Panc1 (cell line): ENCODE results near the gene POLN. TPM values are rescaled to one million over a fixed set of nuclear protein-coding genes. Genes with fewer than 3 reads are reported as not detected.

Experiments
- ATAC-seq: fragments of 200-7000 bp; cut with Tn5 transposase; 2 replicates; pipeline ENCODE4 v1.9.1; 2020; ENCODE audit warnings: mild to moderate bottlenecking, moderate library complexity
- BruUV-seq: library from RNA; stranded (reverse); fragments of 400-500 nt; replicated peaks from 2 replicates; lab custom pipeline; 2021; lab: Mats Ljungman, UMichigan
- CTCF ChIA-PET: fragments of 300-600 bp; sonication (Branson Sonifier 250); formaldehyde crosslinking; loops from one replicate; lab custom pipeline; 2022; ENCODE audit warnings: antibody characterized with exemption; lab: Charles Lee
- POLR2A ChIA-PET: fragments of 300-600 bp; sonication (Branson Sonifier 250); formaldehyde crosslinking; loops from one replicate; lab custom pipeline; 2022; ENCODE audit warnings: antibody characterized with exemption; lab: Charles Lee
- DNase-seq: peaks from one replicate; pipeline ENCODE4 v3.0.0-alpha.2; 2010; ENCODE audit warnings: low read depth, low spot score
- H3K27ac ChIP-seq: 2 replicates; pipeline ENCODE4 v1.5.1; 2011; ENCODE audit warnings: mild to moderate bottlenecking, low read length, inconsistent platforms
- H3K27me3 ChIP-seq: fragments of 200-500 bp; sonication (Bioruptor generic); 2 replicates; pipeline ENCODE4 v1.6.0; 2014; ENCODE audit warnings: low read length, inconsistent platforms; ENCODE audit not compliant: control insufficient read depth, insufficient read depth
- H3K36me3 ChIP-seq: fragments of 200-500 bp; sonication (Bioruptor generic); 2 replicates; pipeline ENCODE4 v1.5.1; 2014; ENCODE audit warnings: inconsistent platforms, mild to moderate bottlenecking, low read length, moderate library complexity; ENCODE audit not compliant: control insufficient read depth, insufficient read depth
- H3K4me1 ChIP-seq: 2 replicates; pipeline ENCODE4 v1.5.1; 2011; ENCODE audit warnings: inconsistent platforms, mild to moderate bottlenecking, low read length, moderate library complexity; ENCODE audit not compliant: control insufficient read depth, insufficient read depth
- H3K4me3 ChIP-seq, 2 experiments: 2 replicates each; pipeline ENCODE4 v1.5.1; 2011 to 2012; ENCODE audit warnings: low read depth in 2 of 2, low read length in 2 of 2, mild to moderate bottlenecking in 2 of 2, inconsistent platforms in 1 of 2, moderate library complexity in 1 of 2
- H3K9me3 ChIP-seq: fragments of 200-500 bp; sonication (Bioruptor generic); 2 replicates; pipeline ENCODE4 v1.5.1; 2014; ENCODE audit warnings: low read depth, mild to moderate bottlenecking, inconsistent platforms, low read length, moderate library complexity; ENCODE audit not compliant: control insufficient read depth, insufficient read depth
- CTCF ChIP-seq: fragments of 450-650 bp; IDR thresholded peaks from 2 replicates; pipeline ENCODE4 v1.5.1; 2017; ENCODE audit warnings: mild to moderate bottlenecking
- POLR2AphosphoS5 ChIP-seq: IDR thresholded peaks from 2 replicates; pipeline ENCODE4 v1.6.1; 2012; ENCODE audit warnings: mild to moderate bottlenecking, low read depth, low read length, moderate library complexity
- REST ChIP-seq, 2 experiments: IDR thresholded peaks; 2 replicates each; pipeline ENCODE4 v1.6.1; 2011 to 2012; ENCODE audit warnings: low read depth in 2 of 2, control low read depth in 1 of 2, low read length in 1 of 2, mild to moderate bottlenecking in 1 of 2, moderate library complexity in 1 of 2; ENCODE audit not compliant: insufficient read depth in 1 of 2
- SIN3A ChIP-seq: IDR thresholded peaks from 2 replicates; pipeline ENCODE4 v1.6.1; 2012; ENCODE audit warnings: low read depth, mild to moderate bottlenecking, low read length, moderate library complexity, borderline replicate concordance; ENCODE audit not compliant: insufficient read depth
- TCF7L2 ChIP-seq: IDR thresholded peaks from 2 replicates; pipeline ENCODE4 v1.6.1; 2011; ENCODE audit warnings: mild to moderate bottlenecking, low read depth, low read length, inconsistent platforms
- in situ Hi-C: cut with HindIII; loops from 2 replicates; pipeline ENCODE4 v1.10.0; 2016; ENCODE audit warnings: low sequenced_read_pairs, low pct_unique_long_range_greater_than_20kb
- intact Hi-C: fragments of 100-400 bp; cut with micrococcal nuclease; formaldehyde crosslinking; loops from one replicate; pipeline ENCODE4 v1.10.0; 2022; ENCODE audit not compliant: unreplicated experiment
- total RNA-seq: library from RNA; stranded (reverse); gene quantifications from one replicate; pipeline ENCODE4 v1.2.1, GENCODE V29; 2021; ENCODE audit not compliant: unreplicated experiment

Gene POLN
- total RNA-seq, 1 experiment from 2014 or later = 4.3 TPM

GRCh38 chr4:2266821-2267220 lies 24.9 kb upstream of the POLN start:
- BruUV-seq = no TSS peak
- in situ Hi-C loops (no loop called here), intact Hi-C loops (no loop called here)
- DNase-seq (no peak), ATAC-seq (no peak)
- no peak overlapping the region for H3K4me3 ChIP-seq
- H3K27ac ChIP-seq = no peak overlapping the region
- H3K27me3 ChIP-seq = no peaks in the 10 kb centered on the region
- CTCF ChIA-PET = no interaction called here
- POLR2A ChIA-PET = no interaction called here
- H3K9me3 ChIP-seq = no peaks in the 10 kb centered on the region
- H3K4me1 ChIP-seq = peaks cover 5% of the 10 kb centered on the region; the same call in 1 of the 2 replicates
- H3K36me3 ChIP-seq = no peaks in the 10 kb centered on the region; the same call in 1 of the 2 replicates
- no peak for TF ChIP-seq REST (IDR thresholded peaks at IDR 0.05; ENCODE audit: insufficient read depth in 1 of 2, low read depth in 2 of 2, low read length in 1 of 2)
- TF ChIP-seq CTCF = no peak
- no peak for TF ChIP-seq POLR2AphosphoS5
- TF ChIP-seq TCF7L2 = no peak
- TF ChIP-seq SIN3A = no peak

- POLR2A ChIA-PET = no interaction called here
- CTCF ChIA-PET = no interaction called here
Measured at GRCh38 chr4:2266181-2266580, 24.3 kb upstream of the POLN start.

More at GRCh38 chr4:2266181-2266580, 24.3 kb upstream of the POLN start:
- BruUV-seq = no TSS peak
- TF ChIP-seq SIN3A (no peak), TCF7L2 (no peak), POLR2AphosphoS5 (no peak), REST (IDR thresholded peaks at IDR 0.05; ENCODE audit: insufficient read depth in 1 of 2, low read depth in 2 of 2, low read length in 1 of 2) (no peak), CTCF (no peak)
- H3K36me3 ChIP-seq = no peaks in the 10 kb centered on the region; the same call in 1 of the 2 replicates
- peaks cover 5% of the 10 kb centered on the region; the same call in 1 of the 2 replicates for H3K4me1 ChIP-seq
- ATAC-seq (no peak), DNase-seq (no peak)
- in situ Hi-C loops = no loop called here
- no peaks in the 10 kb centered on the region for H3K27me3 ChIP-seq
- intact Hi-C loops = no loop called here
- no peak overlapping the region for H3K27ac ChIP-seq
- H3K9me3 ChIP-seq = no peaks in the 10 kb centered on the region
- H3K4me3 ChIP-seq = no peak overlapping the region
